NCI-H128 (cell line): ENCODE data around the gene KCNQ4.

Source experiments
- DNase-seq: peaks from one replicate; lab custom pipeline; 2025; ENCODE audit not compliant: unreplicated experiment; lab: John Stamatoyannopoulos, UW

The KCNQ4 gene

DNA sequence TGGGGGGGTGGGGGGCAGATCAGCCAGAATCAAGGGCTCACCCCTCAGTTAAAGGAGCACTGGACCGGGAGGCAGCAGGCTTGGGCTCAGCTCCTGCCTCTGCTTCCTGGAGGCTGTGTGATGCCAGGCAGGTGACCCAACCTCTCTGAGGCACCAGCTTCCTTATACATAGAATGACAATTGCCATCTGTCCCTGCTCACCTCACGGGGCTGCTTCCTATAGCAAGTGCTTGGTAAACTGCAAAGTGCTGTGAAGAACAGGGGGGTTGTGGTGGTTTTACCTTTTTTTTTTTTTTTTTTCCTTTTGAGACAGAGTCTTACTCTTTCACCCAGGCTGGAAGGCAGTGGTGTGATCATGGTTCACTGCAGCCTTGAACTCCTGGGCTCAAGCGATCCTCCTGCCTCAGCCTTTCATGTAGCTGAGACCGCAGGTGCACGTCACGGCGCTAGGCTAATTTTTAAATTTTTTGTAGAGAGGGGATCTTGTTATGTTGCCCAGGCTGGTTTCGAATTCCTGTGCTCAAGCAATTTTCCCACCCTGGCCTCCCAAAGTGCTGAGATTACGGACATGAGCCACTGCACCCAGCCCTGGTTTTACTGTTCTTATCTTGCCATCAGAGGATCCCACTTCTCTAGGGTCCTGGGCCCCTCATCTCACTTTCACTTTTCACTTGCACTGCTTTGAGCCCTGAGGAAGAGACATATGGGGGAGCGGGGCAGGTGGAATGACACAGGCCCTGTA, 11.6 kb downstream of the KCNQ4 start:
- no peak for DNase-seq

- no peak for DNase-seq
These were observed 12.4 kb downstream of the KCNQ4 start for GRCh38 chr1:40795811-40796586.

GRCh38 chr1:40796939-40797667, 13.5 kb downstream of the KCNQ4 start:
- no peak for DNase-seq

- no peak for DNase-seq
These were observed 14.1 kb downstream of the KCNQ4 start for GRCh38 chr1:40797668-40798010.

DNA sequence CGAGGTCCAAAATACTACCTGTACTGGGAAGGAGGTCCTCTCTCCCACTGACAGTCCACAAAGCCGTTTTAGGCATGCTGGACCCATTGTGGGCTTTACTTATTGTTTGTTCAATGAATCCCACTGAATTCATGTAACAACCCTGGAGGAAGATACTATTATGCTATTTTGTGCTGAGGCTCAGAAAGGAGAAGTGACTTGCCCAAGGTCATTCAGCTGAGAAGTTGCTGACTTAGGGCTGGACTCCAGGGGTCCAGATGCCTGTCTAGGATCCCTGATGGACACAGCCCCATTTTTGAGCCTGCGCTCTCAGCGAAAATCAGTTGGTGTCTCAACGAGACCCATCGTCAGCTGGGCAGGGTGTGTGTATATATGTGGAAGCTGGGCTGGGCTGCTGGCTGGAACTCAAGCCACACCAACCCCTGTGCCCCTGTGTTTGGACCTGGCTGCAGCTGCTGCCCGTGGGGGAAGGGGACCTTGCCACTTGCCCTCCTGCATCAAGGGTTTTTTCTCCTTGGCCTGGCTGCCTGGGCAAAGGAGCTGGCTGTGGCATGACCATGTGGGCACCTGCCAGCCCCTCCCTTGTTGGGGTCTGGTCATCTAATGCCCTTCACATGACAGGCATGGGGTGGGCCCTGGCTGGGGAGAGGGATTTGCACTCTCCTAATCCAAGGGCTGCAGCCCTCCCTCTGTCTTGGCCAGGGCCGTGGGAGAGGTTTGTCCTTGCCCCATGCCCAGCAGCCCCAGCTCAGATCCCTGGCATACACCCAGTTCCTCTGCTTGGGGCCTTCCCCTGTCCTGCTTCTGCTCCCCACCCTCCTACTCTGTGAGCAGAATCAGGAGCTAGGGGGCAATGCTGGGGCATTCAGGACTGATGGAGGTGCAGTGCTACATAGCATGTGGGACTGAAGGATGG, 15.0 kb downstream of the KCNQ4 start:
- no peak for DNase-seq

DNA sequence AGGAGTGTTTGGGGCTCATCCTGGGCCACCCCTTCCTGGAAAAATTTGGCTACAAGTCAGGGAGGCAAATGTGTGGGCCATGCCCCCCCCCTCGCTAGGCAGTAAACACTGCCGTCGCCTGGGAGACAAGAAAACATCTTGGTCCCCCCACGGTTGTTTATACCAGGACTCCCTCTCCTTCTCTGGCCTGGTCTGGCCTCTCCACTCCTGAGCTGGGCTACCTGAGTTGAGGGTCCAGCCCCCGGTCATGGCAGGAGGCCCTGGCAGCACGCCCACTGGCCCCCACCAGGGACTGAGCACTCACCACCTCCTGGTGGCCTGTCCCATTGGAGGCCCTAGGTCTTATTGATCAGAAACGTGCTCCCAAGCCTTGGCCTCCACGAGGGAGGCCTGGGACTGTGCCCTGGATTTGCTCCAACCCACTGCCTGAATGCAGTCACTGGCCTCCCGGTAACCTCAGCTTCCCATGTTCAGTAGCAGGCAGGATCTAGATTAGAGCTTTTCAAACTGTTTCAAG, 15.8 kb downstream of the KCNQ4 start:
- no peak for DNase-seq

GRCh38 chr1:40801742-40802077, 18.1 kb downstream of the KCNQ4 start:
- no peak for DNase-seq

- peak; percentile 50 for DNase-seq
These were observed 18.6 kb downstream of the KCNQ4 start for GRCh38 chr1:40802078-40802741.

DNA sequence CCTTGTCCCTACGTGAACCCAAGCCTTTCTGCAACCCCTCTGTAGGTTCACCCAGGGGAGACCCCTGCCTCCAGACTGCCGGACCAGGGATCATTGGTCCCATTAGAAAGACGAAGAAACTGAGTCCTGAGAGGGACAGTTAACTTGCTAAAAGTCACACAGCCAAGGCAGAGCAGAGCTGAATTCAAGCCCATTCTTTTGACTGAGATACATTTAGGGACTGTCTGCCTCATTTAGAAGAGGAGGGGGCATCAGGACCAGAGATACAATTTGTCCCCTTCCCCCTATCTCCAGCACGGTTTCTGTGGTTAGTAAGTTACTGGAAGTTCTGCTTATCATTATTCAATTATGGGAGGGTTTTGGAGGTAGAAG, 19.1 kb downstream of the KCNQ4 start:
- DNase-seq: no peak

GRCh38 chr1:40803447-40803846, 19.9 kb downstream of the KCNQ4 start:
- DNase-seq: no peak

DNA sequence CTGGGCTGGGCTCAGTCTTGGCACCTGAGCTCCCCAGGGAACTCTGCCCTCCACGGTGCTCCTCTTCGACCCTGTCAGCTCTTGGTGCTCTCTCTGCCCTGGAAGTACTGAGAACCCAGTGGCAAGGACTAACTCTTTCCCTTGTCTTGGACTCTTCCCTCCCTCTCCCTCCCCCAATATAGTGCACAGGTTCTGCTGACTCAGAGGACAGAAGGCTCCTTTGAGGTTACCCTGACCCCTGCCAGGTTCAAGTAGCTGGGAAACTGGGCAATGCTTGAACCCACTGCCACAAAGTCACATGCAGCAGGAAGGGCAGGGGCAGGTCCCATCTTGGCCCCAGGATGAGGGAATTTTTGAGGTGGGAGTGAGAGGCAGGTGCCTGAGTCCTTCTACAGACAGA, 20.3 kb downstream of the KCNQ4 start:
- DNase-seq: no peak

DNA sequence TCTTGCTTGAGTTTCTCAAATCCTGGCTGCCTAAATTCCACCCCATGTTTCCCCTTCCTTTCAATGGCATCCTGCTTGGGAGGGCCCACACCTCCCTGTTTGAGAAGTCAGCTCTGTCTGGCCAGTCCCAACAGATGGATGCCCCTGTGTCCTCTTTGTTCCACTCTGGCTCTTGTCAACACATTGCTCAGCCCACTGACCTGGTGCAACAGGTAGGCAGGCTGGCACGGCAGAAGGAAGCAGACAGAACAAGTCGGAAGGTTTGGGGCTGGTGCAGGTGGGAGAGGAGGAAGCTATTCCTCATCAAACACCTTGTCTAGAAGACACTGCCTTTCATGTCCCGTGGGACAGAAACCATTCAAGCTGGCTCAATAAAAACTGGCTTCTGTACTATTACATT, 22.7 kb downstream of the KCNQ4 start:
- DNase-seq: no peak

DNA sequence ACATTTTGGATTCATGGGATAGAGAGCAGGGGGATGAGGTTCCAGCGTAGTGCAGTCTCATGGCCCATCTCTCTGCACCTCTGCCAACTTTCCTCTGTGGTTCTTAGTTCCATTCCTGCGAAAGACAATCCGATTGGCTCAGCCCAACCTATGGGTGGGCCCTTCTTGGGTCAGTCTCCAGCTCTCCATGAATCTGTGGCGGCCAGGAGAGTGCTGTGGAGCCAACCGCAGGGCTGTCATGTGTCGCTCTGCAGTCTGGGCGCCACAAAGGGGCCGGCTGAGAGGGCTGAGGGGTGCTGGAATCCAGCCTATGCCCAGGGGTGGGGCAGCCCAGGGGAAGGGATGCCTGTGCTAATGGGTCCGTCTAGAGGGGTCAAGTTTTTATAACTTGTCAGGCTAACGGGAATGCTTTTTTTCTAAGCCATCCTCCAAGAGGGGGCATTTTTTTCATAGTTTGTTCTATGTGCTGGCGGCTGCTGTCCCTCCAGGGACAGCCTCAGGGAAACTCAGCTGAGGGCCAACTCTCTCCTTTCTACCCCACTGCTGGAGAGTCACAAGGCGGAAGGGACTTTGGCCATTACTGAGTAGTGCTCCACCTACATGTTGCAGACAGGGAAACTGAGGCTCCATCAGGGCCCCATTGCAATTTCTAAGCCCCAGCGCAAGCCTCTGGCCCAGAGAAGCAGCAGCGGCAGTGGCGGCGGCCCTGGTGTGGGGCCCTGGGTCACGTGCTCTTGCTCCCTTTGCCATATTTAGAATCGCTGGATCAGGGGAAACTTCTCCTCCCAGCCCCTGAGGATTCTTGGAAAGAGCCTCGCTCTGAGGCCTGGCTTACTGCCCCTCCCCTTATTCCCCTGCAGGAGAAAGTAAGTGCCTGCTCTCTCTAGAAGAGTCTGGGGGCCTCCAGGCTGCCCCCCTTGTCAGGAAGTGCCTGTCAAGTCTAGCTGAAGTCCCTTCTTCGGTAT, 23.4 kb downstream of the KCNQ4 start:
- DNase-seq: no peak

DNA sequence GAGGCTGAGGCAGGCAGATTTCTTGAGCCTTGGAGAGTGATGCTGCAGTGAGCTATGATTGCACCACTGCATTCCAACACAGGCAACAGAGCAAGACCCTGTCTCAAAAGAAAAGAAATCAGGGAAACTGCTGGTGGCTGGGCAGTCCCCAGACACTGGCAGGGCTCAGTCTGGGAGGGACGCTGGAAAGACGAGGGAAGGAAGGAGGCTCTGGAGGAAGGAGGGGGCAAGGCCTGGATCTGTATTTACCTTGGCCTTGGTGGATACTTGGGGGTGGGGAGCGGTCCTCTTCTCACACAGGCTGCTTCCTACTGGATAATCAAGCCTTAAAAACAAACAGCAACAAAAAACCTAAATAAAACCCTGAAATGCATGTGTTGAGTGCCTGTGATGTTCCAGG, 24.4 kb downstream of the KCNQ4 start:
- DNase-seq: no peak

DNA sequence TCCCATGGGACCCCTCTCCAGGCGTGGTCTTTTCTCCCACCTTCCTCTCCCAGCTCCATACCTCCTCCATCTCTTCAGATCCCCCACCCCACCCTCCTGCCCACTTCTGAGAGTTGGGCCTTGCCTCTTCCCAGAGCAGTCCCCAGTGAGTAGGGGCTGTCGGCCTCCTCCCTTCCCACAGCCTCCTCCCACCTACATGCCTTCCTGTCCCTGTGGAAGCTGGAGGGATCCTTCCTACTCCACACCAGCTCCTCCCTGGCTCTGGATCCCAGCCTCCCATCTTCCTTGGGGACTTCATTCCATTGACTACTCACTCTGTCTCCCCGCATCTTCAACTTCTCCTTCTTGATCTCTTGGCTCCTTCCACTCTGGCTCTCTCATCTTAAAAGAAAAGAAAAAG, 24.9 kb downstream of the KCNQ4 start:
- no peak for DNase-seq

DNA sequence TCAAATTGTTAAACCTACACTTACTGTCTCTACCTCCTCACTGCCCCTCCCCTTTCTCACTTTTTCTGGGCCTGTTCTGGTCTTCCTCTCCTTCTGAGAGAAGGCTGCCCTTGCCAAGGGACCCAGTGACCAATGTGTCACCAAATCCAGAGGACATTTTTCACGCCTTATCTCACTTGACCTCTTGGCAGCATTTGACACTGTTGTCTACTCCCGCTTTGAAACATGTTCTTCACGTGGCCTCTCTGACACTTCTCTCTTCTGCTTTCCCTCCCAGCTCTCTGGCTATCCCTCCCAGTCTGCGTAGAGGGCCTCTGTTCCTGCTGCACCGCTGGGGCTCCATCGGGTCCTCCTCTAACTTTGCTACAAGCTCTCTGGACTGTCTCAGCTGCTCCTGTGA, 25.3 kb downstream of the KCNQ4 start:
- DNase-seq: no peak

DNA sequence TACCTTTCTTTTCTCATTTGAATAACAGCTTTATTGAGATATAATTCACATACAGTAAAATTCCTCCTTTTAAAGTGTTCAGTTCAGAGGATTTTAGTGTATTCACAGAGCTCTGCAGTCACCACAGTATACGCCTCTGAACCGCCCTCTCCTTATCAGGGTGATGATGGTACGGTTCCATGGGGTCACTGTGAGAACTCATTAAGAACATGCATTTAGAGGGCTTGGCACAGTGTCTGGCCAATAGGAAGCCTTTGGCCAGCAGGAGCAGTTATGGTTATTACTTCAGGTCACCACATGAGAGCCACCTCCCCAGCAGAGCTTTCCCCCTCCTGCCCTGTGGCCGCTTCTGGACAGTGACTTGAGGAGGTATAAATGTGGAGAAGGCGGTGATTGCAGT, 27.3 kb downstream of the KCNQ4 start:
- no peak for DNase-seq

GRCh38 chr1:40815420-40815819, 31.8 kb downstream of the KCNQ4 start:
- DNase-seq: no peak

- no peak for DNase-seq
These were observed 34.2 kb downstream of the KCNQ4 start for GRCh38 chr1:40817791-40818263.
